ENCODE results near the gene PDE3A.

- TF ChIP-seq EZH2 (IDR thresholded peaks at IDR 0.05; ENCODE audit: borderline replicate concordance, low read depth, low read length, poor library complexity, severe bottlenecking), result no peak
- no peak for TF ChIP-seq CTCF (conservative IDR thresholded peaks at IDR 0.05; ENCODE audit: low read depth, low read length)
Observed at GRCh38 chr12:20374795-20375194, 6.5 kb downstream of the PDE3A start.
